HCT116 (cell line): ENCODE data around the gene SYNE1. TPM values are rescaled to one million over a fixed set of nuclear protein-coding genes. Genes with fewer than 3 reads are reported as not detected.

Source experiments
- ATAC-seq: fragments of 200-7000 bp; cut with Tn5 transposase; 2 replicates; pipeline ENCODE4 v1.9.1; 2020; ENCODE audit warnings: mild to moderate bottlenecking, moderate library complexity
- BruUV-seq: library from RNA; stranded (reverse); fragments of 400-500 nt; replicated peaks from 2 replicates; lab custom pipeline; 2021; lab: Mats Ljungman, UMichigan
- CTCF ChIA-PET: fragments of 300-600 bp; sonication (Branson Sonifier 250); formaldehyde crosslinking; loops from one replicate; lab custom pipeline; 2021; ENCODE audit warnings: antibody characterized with exemption; lab: Charles Lee
- POLR2A ChIA-PET: fragments of 300-600, 350-600 bp; sonication (Branson Sonifier 250); formaldehyde crosslinking; loops from one replicate; lab custom pipeline; 2021; ENCODE audit warnings: antibody characterized with exemption; lab: Charles Lee
- RAD21 ChIA-PET, 2 experiments: fragments of 300-600 bp; sonication (Branson Sonifier 250); formaldehyde crosslinking; loops; one replicate each; lab custom pipeline; 2023; ENCODE audit warnings: low total read pairs in 2 of 2; ENCODE audit not compliant: uncharacterized antibody in 2 of 2, unreplicated experiment in 2 of 2, low non-redundant PET in 1 of 2; lab: Charles Lee
- DNase-seq: peaks from one replicate; pipeline ENCODE4 v3.0.0-alpha.2; 2010; ENCODE audit warnings: low read depth, low spot score
- H2AFZ ChIP-seq: fragments of 200-600 bp; shearing (Covaris generic), sonication (generic); 2 replicates; pipeline ENCODE4 v1.6.1; 2017; ENCODE audit warnings: low read depth, mixed run types, mixed read lengths, antibody characterized with exemption, low read length; ENCODE audit not compliant: poor library complexity, severe bottlenecking
- H3K27ac ChIP-seq: 2 replicates; pipeline ENCODE4 v1.5.1; 2012; ENCODE audit warnings: low read depth, low read length
- H3K27me3 ChIP-seq: fragments of 200-600 bp; sonication (generic); 2 replicates; pipeline ENCODE4 v1.6.1; 2016; ENCODE audit warnings: mixed run types, low read length, mixed read lengths; ENCODE audit not compliant: insufficient read depth
- H3K36me3 ChIP-seq, 2 experiments: fragments of 200-500 bp in 1 of 2; fragments of 200-600 bp in 1 of 2; sonication (Bioruptor generic) in 1 of 2; sonication (generic) in 1 of 2; 2 replicates each; pipeline versions ENCODE4 v1.5.1 to v1.6.1; 2014 to 2016; ENCODE audit warnings: low read length in 2 of 2, inconsistent platforms in 1 of 2, mixed read lengths in 1 of 2, mixed run types in 1 of 2; ENCODE audit not compliant: insufficient read depth in 2 of 2, control insufficient read depth in 1 of 2
- H3K4me1 ChIP-seq, 2 experiments: fragments of 200-600 bp in 1 of 2; sonication (generic) in 1 of 2; 2 replicates each; pipeline versions ENCODE4 v1.5.1 to v1.6.1; 2012 to 2017; ENCODE audit warnings: low read length in 2 of 2, inconsistent platforms in 1 of 2, mild to moderate bottlenecking in 1 of 2, mixed read lengths in 1 of 2, mixed run types in 1 of 2, moderate library complexity in 1 of 2; ENCODE audit not compliant: insufficient read depth in 2 of 2, control insufficient read depth in 1 of 2
- H3K4me2 ChIP-seq: fragments of 200-600 bp; sonication (generic); 2 replicates; pipeline ENCODE4 v1.6.1; 2017; ENCODE audit warnings: mixed run types, low read length, mixed read lengths
- H3K4me3 ChIP-seq, 2 experiments: fragments of 200-600 bp in 1 of 2; sonication (generic) in 1 of 2; replicated peaks in 1 of 2; 2 replicates each; pipeline ENCODE4 v1.5.1; 2011 to 2016; ENCODE audit warnings: low read length in 2 of 2, control low read depth in 1 of 2, low read depth in 1 of 2, mild to moderate bottlenecking in 1 of 2, mixed read lengths in 1 of 2, mixed run types in 1 of 2
- H3K79me2 ChIP-seq: fragments of 200-600 bp; sonication (generic); 2 replicates; pipeline ENCODE4 v1.6.1; 2017; ENCODE audit warnings: mild to moderate bottlenecking, mixed run types, low read length, moderate library complexity, mixed read lengths; ENCODE audit not compliant: insufficient read depth
- H3K9ac ChIP-seq: fragments of 200-600 bp; sonication (generic); 2 replicates; pipeline ENCODE4 v1.6.1; 2016; ENCODE audit warnings: low read length, mixed read lengths
- H3K9me2 ChIP-seq: fragments of 200-600 bp; sonication (generic), shearing (Covaris generic); 2 replicates; pipeline ENCODE4 v1.6.1; 2017; ENCODE audit warnings: mixed run types, mild to moderate bottlenecking, moderate library complexity; ENCODE audit not compliant: insufficient read depth
- H3K9me3 ChIP-seq, 2 experiments: fragments of 200-500 bp in 1 of 2; fragments of 200-600 bp in 1 of 2; sonication (Bioruptor generic) in 1 of 2; sonication (generic) in 1 of 2; 2 replicates each; pipeline ENCODE4 v1.6.1; 2014 to 2017; ENCODE audit warnings: low read length in 2 of 2, mixed read lengths in 2 of 2, inconsistent platforms in 1 of 2, low read depth in 1 of 2, mild to moderate bottlenecking in 1 of 2, mixed run types in 1 of 2, moderate library complexity in 1 of 2; ENCODE audit not compliant: control insufficient read depth in 1 of 2, insufficient read depth in 1 of 2
- H4K20me1 ChIP-seq: fragments of 200-600 bp; sonication (generic), shearing (Covaris generic); 2 replicates; pipeline ENCODE4 v1.6.1; 2017; ENCODE audit warnings: mixed run types, mild to moderate bottlenecking, moderate library complexity; ENCODE audit not compliant: insufficient read depth
- CBX3 ChIP-seq: IDR thresholded peaks from 2 replicates; pipeline ENCODE4 v1.6.1; 2012; ENCODE audit warnings: low read depth
- CEBPB ChIP-seq: IDR thresholded peaks from 2 replicates; pipeline ENCODE4 v1.6.1; 2012; ENCODE audit warnings: low read depth
- CTCF ChIP-seq, 3 experiments: fragments of 200-600 bp in 1 of 3; sonication (generic) in 1 of 3; IDR thresholded peaks in 2 of 3; conservative IDR thresholded peaks in 1 of 3; 2 replicates each; pipeline ENCODE4 v1.5.1; 2012 to 2017; ENCODE audit warnings: low read depth in 2 of 3, low read length in 2 of 3, antibody characterized with exemption in 1 of 3, borderline replicate concordance in 1 of 3, control low read depth in 1 of 3, mild to moderate bottlenecking in 1 of 3, mixed read lengths in 1 of 3, mixed run types in 1 of 3, moderate library complexity in 1 of 3; ENCODE audit not compliant: insufficient read depth in 1 of 3
- EGR1 ChIP-seq: IDR thresholded peaks from 2 replicates; pipeline ENCODE4 v1.6.1; 2012; ENCODE audit warnings: low read depth
- ELF1 ChIP-seq: IDR thresholded peaks from 2 replicates; pipeline ENCODE4 v1.6.1; 2012; ENCODE audit warnings: low read depth, borderline replicate concordance
- EZH2 ChIP-seq: fragments of 200-600 bp; sonication (generic); IDR thresholded peaks from 2 replicates; pipeline ENCODE4 v1.6.1; 2017; ENCODE audit warnings: antibody characterized with exemption, mixed run types
- EZH2phosphoT487 ChIP-seq: fragments of 200-600 bp; IDR thresholded peaks from 2 replicates; pipeline ENCODE4 v1.6.1; 2018; ENCODE audit warnings: antibody characterized with exemption, borderline replicate concordance
- FOSL1 ChIP-seq: IDR thresholded peaks from 2 replicates; pipeline ENCODE4 v1.6.1; 2012; ENCODE audit warnings: low read depth
- MAX ChIP-seq: IDR thresholded peaks from 2 replicates; pipeline ENCODE4 v1.6.1; 2012
- POLR2AphosphoS5 ChIP-seq: IDR thresholded peaks from 2 replicates; pipeline ENCODE4 v1.6.1; 2011; ENCODE audit warnings: mild to moderate bottlenecking, low read depth, low read length, moderate library complexity
- RAD21 ChIP-seq: IDR thresholded peaks from 2 replicates; pipeline ENCODE4 v1.6.1; 2012; ENCODE audit warnings: low read depth, mild to moderate bottlenecking
- REST ChIP-seq: IDR thresholded peaks from 2 replicates; pipeline ENCODE4 v1.6.1; 2012; ENCODE audit warnings: low read depth
- SIN3A ChIP-seq: IDR thresholded peaks from 2 replicates; pipeline ENCODE4 v1.6.1; 2012; ENCODE audit warnings: low read depth
- SP1 ChIP-seq: IDR thresholded peaks from 2 replicates; pipeline ENCODE4 v1.6.1; 2012; ENCODE audit warnings: low read depth
- TCF7L2 ChIP-seq: IDR thresholded peaks from 2 replicates; pipeline ENCODE4 v1.7.0; 2011; ENCODE audit warnings: borderline replicate concordance, inconsistent platforms; ENCODE audit not compliant: insufficient read depth, insufficient read length; ENCODE audit errors: extremely low read depth
- YY1 ChIP-seq: IDR thresholded peaks from 2 replicates; pipeline ENCODE4 v1.6.1; 2011; ENCODE audit warnings: low read length, low read depth, moderate library complexity, mild to moderate bottlenecking; ENCODE audit not compliant: insufficient replicate concordance; ENCODE audit errors: extremely low read depth
- ZBTB33 ChIP-seq: IDR thresholded peaks from 2 replicates; pipeline ENCODE4 v1.6.1; 2011; ENCODE audit warnings: mild to moderate bottlenecking, low read length, moderate library complexity; ENCODE audit not compliant: insufficient replicate concordance; ENCODE audit errors: extremely low read depth
- ZFX ChIP-seq: fragments of 450-650 bp; IDR thresholded peaks from 2 replicates; pipeline ENCODE4 v1.6.1; 2017
- ZNF274 ChIP-seq: fragments of 200-500 bp; sonication (Bioruptor generic); IDR thresholded peaks from 2 replicates; pipeline ENCODE4 v1.6.1; 2014; ENCODE audit warnings: mild to moderate bottlenecking, low read depth, low read length, inconsistent platforms
- intact Hi-C: fragments of 100-400 bp; cut with micrococcal nuclease; formaldehyde crosslinking; loops from 2 replicates; pipeline ENCODE4 v1.10.0; 2022
- total RNA-seq: library from RNA; stranded (reverse); gene quantifications from one replicate; pipeline ENCODE4 v1.2.1, GENCODE V29; 2021; ENCODE audit not compliant: unreplicated experiment

The SYNE1 gene
- total RNA-seq, 1 experiment from 2014 or later, result 5.4 TPM

- ATAC-seq (no peak), DNase-seq (no peak)
- ChIA-PET POLR2A (no interaction called here), RAD21 (no interaction called here), CTCF (no interaction called here)
- no peak for TF ChIP-seq ELF1
- TF ChIP-seq EGR1, result no peak
- no peak for TF ChIP-seq MAX
- TF ChIP-seq POLR2AphosphoS5, result no peak
- no peak for TF ChIP-seq EZH2phosphoT487
- no peak for TF ChIP-seq EZH2
- no peak for TF ChIP-seq CBX3
- TF ChIP-seq CTCF (IDR thresholded peaks at IDR 0.05 in 2 of 3, conservative IDR thresholded peaks at IDR 0.05 in 1 of 3; ENCODE audit: borderline replicate concordance in 1 of 3, insufficient read depth in 1 of 3, low read depth in 2 of 3, low read length in 2 of 3), result no peak
- no peak for TF ChIP-seq FOSL1
- no peak for TF ChIP-seq REST
- TF ChIP-seq ZNF274, result no peak
- no peak for TF ChIP-seq ZBTB33
- no peak for TF ChIP-seq TCF7L2
- no peak for TF ChIP-seq RAD21
- TF ChIP-seq SP1, result no peak
- no peak for TF ChIP-seq SIN3A
- no peak for TF ChIP-seq ZFX
- no peak for TF ChIP-seq YY1
- no peak for TF ChIP-seq CEBPB
- BruUV-seq, result no TSS peak
- Histone ChIP-seq H3K27ac (no peak overlapping the region), H4K20me1 (no peaks in the 10 kb centered on the region), H2AFZ (no peak overlapping the region), H3K4me3 (no peak overlapping the region), H3K9ac (no peak overlapping the region), H3K4me2 (no peak overlapping the region), H3K27me3 (no peaks in the 10 kb centered on the region), H3K79me2 (no peaks in the 10 kb centered on the region), H3K4me1 (no peaks in the 10 kb centered on the region), H3K36me3 (no peaks in the 10 kb centered on the region), H3K9me3 (no peaks in the 10 kb centered on the region), H3K9me2 (no peaks in the 10 kb centered on the region)
- intact Hi-C loops, result no loop called here
Measured at GRCh38 chr6:152394303-152394702, 242.9 kb downstream of the SYNE1 start.
